HG03521 (cell line): ENCODE measurements around the gene SIVA1.
A peak's percentile ranks its signal among the peaks of the same experiment; 100 is the strongest.

Experiments used
- ATAC-seq: cut with Tn5 transposase; IDR thresholded peaks from one replicate; pipeline ENCODE4 v1.9.1; 2021; ENCODE audit warnings: mild to moderate bottlenecking, moderate library complexity; ENCODE audit not compliant: unreplicated experiment

Gene SIVA1, protein sequence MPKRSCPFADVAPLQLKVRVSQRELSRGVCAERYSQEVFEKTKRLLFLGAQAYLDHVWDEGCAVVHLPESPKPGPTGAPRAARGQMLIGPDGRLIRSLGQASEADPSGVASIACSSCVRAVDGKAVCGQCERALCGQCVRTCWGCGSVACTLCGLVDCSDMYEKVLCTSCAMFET

DNA sequence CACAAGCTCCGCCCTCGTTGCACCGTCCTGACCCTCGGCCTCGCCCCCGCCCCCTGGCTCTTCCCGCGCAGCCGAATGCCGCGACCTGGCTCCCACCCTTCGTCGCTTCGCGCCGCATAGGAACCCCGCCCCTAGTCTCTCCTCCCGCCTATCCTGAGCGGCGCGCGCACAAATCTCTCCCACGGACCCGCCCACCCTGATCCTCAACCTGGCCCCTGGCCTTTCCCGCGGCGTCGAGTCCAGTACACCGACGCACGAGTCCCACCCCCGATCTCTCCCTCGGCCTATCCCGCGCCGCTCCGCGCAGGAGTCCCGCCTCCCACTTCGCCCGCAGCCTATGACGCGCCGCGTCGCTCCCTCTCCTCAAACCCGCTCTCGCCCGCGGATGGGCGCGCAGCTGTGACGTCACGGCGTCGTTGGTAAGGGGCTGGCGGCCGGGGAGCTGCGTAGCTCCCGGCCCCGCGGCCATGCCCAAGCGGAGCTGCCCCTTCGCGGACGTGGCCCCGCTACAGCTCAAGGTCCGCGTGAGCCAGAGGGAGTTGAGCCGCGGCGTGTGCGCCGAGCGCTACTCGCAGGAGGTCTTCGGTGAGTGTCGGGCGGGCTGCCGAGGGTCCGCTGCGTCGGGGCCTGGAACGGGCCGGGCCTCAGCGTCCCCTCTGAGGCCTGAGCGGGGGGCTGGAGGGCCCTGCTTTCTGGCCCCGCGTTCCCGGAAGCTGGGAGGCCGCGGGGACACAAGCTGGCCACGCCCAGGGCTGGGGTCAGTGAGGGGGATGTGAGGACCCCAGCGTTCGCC, at the start of gene SIVA1:
SIVA1 (plus strand) TSS at position 413 of the 793 bp plus-strand sequence; CDS start at position 468, 55 bp downstream.
- ATAC-seq = peak; percentile 84

DNA sequence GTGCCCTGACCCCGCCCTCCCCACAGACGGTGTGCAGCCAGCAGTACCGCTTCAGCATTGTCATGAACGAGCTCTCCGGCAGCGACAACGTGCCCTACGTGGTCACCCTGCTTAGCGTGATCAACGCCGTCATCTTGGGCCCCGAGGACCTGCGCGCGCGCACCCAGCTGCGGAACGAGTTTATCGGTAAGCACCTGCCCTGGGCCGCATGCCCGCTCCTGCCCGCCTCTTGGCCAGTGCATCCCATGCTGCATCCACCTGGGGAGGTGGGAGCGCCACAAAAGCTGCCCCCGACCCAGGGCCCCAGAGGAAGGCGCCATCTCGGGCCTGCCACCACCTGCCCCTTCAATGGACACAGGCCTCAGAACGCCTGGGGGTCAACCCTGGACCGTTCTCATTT, 49.7 kb upstream of the SIVA1 start:
- no peak for ATAC-seq

DNA sequence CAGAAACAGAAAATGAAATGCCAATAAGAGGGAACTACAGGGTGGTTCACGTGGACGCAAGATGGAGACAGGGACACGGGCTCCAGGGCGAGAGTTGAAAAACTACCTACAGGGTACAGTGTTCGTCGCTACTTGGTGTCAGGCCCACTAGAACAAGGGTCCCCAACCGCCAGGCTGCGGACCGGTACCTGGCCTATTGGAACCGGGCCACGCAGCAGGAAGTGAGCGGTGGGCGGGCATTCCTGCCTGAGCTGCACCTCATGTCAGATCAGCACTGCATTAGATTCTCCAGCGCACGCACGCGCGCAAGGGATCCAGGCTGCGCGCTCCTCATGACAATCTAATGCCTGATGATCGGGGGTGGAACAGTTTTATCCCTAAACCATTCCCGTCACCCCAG, 48.7 kb upstream of the SIVA1 start:
- no peak for ATAC-seq

DNA sequence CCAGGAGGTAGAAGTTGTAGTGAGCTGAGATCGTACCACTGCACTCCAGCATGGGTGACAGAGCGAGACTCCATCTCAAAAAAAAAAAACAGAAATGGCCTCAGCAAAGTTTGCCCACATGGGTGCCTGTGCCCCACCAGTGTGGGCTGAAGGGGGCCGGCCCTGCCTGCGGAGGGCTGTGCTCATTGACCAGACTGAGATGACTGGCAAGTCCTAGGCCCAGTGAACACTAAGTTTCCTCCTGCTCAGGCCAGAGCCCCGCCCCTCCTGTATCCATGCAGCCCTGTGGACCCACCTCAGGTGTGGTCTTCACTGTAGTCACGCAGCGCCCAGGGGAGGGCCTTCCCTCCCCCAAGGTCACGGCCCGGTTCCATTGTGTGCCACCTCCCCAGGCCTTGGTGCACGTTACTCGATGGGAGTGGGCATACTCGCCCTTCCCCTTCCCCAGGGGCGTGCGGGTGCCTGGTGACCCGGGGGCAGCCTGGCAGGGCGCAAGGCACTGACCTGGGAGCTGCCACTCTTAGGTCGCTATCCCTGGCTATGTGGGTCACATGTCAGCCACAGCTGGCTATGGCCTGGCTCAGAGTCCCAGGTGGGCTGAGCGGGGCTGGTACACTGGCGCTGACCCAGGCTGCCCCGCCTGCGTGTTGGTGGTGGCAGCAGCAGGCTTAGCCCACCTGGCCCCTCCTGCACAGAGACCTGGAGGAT, 47.5 kb upstream of the SIVA1 start:
- no peak for ATAC-seq

DNA sequence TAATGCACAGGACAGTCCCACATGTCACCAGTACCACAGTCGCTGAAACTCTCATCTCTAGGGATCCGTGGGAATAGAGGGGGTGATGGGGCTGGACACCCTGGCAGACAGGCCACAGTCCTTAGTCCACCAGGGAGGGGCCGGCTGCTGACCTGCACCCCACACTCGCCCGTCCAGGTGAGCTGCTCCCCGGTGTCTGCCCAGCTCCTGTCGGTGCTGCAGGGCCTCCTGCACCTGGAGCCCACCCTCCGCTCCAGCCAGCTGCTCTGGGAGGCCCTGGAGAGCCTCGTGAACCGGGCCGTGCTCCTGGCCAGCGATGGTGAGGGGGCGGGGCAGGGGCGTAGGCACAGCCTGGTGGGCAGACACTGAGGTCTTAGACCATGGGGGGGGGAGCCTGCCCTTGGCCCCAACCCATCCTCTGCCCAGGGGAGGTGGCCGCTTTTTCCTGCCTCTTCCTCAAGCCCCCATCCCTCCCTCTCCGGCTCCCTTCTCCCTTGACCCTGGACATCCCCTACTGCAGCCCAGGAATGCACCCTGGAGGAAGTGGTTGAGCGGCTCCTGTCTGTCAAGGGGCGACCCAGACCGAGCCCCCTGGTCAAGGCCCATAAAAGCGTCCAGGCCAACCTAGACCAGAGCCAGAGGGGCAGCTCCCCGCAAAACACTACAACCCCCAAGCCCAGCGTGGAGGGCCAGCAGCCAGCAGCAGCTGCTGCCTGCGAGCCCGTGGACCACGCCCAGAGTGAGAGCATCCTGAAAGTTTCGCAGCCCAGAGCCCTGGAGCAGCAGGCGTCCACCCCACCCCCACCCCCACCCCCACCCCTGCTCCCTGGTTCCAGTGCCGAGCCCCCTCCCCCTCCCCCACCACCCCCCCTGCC, 46.0 kb upstream of the SIVA1 start:
- ATAC-seq = no peak

DNA sequence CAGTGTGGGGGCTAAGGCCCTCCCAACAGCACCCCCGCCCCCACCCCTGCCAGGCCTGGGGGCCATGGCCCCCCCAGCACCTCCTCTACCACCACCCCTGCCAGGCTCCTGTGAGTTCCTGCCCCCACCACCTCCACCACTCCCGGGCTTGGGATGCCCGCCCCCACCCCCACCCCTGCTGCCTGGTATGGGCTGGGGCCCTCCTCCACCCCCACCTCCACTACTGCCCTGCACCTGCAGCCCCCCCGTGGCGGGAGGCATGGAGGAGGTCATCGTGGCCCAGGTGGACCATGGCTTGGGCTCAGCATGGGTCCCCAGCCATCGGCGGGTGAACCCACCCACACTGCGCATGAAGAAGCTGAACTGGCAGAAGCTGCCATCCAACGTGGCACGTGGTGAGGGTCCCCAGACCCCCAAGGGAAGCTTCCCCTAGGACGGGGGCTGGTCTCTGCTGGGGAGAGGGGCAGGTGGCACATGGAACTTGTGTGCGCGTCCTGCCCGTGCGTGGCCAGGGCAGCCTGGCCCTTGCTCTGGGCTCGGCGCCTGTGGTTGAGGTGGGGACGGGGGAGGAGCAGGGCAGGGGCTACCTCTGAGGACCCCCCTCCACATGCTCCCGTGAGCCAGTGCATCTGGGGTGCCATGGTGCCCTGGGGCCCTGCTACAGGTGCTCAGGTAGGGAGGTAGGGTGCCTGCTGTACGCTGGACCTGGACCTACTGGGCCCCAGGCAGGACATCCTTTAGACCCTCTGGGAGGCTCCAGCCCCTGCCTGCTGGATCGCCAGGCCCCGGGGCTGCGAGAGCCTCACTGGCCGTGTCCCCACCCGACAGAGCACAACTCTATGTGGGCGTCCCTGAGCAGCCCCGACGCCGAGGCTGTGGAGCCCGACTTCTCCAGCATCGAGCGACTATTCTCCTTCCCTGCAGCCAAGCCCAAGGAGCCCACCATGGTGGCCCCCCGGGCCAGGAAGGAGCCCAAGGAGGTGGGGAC, 45.0 kb upstream of the SIVA1 start:
- no peak for ATAC-seq

DNA sequence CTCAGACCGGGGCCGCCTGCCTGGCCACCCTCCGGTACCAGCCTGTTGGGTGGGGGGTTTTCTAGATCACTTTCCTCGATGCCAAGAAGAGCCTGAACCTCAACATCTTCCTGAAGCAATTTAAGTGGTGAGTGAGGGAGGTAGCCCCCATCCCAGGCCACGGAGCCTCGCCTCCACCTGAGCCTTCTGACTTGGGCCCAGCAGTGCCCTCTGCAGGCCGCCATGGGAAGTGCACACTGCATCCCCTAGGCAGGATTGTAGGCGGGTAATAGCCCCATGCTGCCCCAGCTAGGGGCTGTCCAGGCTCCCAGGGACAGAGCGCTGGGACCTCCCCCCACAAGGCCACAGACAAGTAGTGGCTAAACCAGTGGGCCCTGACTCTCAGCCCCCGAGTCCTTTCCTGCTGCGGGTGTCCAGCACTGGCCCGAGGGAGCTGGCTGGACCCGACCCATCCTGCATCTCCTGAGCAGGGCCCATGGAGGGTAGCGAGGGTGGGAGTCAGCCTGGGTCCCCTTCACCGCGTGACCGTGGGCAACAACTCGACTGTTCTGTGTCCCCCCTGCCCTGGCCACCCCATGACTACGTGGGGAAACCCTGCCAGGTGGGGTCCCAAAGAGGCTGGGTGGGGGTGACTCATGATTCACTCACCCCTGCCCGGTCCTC, 44.2 kb upstream of the SIVA1 start:
- ATAC-seq = no peak

DNA sequence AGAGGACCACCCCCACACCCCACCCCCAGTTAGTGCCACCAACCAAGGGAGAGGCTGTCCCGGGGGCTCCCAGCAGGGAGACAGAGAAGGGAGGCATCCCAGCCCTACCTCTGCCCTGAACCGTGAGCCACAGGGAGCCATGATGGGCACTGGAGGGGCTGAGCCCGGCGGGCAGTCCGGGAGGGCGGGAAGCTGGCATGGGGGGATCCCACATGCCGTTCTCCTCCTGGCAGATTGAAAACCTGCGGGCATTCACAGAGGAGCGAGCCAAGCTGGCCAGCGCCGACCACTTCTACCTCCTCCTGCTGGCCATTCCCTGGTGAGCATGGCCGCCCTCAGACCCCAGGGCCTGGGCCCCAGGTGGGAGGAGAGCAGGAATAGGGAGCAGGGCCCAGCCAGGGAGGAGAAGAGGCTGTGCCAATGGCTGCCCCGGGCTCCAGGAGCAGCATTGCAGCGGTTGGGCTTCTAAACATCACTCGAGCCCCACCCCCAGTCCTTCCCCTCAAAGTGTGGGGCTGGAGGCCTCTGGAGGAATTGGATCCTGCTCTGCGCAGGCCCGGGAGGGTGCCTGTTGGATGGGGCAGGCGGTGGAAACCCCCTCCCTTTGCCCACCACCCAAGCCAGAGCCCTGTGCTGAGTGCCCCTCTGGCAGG, 43.4 kb upstream of the SIVA1 start:
- ATAC-seq = no peak

DNA sequence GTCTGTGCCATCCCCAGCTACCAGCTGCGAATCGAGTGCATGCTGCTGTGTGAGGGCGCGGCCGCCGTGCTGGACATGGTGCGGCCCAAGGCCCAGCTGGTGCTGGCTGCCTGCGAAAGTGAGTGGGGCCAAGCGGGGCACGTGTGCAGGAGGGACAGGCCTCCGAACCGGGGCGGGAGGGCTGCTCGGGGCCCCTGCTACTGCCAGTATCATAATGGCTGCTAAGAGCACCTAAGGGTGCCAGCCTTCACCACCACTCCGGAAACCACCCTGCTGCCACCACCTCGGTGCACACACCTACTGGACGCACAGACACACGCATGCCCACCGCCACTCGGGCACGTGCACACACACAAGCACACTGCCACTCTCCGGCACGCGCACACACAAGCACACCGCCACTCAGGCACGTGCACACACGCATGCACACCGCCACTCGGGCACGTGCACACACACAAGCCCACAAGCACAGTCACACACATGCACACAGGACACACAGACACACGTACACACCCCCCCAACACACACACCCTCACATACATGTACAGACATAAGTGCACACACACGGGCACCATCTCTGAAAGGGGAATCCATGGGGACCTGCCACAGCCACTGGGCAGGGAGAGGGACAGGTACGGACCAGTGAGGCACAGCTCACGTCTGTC, 42.7 kb upstream of the SIVA1 start:
- no peak for ATAC-seq

DNA sequence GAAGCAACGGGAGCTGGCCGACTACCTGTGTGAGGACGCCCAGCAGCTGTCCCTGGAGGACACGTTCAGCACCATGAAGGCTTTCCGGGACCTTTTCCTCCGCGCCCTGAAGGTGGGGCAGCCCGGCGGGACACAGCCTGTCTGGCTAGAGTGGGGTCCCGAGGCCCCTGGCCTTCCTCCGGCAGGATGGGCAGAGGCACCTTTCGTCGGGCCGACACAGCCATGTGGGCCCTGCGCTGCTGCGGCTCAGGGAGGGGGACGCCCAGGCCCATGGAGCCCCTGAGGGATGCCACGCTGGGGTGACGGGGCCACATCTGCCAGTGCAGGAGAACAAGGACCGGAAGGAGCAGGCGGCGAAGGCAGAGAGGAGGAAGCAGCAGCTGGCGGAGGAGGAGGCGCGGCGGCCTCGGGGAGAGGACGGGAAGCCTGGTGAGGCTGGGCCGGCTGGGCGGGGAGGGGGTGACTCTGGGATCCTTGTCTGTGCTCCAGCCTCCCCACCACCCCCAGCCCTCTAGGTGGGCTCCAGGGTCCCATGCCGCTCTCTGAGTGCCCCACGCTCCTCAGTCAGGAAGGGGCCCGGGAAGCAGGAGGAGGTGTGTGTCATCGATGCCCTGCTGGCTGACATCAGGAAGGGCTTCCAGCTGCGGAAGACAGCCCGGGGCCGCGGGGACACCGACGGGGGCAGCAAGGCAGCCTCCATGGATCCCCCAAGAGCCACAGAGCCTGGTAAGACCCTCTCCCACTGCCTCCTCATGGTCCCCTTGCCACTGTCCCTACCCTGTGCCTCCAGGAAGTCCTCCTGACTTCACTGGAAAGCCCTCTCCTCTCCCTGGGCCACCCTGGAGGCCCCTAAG, 39.8 kb upstream of the SIVA1 start:
- no peak for ATAC-seq

DNA sequence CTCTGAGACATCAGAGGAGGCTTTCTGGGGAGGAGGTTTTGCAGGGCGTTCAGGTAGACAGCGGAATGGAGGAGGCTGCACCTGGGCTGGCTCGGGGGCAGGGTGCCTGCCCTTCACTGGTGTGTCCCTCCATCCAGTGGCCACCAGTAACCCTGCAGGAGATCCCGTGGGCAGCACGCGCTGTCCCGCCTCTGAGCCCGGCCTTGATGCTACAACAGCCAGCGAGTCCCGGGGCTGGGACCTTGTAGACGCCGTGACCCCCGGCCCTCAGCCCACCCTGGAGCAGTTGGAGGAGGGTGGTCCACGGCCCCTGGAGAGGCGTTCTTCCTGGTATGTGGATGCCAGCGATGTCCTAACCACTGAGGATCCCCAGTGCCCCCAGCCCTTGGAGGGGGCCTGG, 38.9 kb upstream of the SIVA1 start:
- ATAC-seq = no peak

DNA sequence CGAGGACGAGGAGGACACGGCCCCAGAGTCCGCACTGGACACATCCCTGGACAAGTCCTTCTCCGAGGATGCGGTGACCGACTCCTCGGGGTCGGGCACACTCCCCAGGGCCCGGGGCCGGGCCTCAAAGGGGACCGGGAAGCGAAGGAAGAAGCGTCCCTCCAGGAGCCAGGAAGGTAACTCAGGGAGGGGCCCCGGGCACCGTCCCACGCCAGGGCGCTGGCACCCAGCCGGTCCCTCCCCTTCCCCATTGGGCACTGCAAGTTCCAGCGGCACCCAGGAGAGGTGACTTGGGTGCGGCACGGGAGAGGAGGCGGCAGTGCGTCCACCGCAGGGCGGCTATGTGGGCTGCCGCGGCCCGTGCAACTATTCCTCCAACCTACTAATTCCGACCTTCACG, 38.3 kb upstream of the SIVA1 start:
- no peak for ATAC-seq

DNA sequence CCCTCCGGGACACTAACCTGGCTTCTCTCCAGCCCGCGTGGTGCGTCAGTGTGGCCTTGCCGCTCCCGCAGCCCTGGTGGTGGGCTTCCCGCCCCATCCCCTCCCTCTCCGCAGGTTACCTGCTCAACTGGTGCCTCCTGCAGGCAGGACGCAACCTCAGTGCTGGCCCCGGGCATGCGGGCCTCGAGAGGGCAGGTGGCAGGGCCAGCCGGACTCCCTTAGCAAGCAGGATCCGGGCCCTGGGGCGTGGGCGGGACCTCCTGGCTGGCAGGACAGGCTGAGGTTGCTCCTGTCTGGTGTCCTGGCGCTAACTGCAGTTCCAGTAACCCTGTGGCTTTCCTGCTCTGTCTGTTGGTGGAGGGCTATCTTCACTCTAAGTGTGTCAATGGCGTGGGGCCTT, 37.5 kb upstream of the SIVA1 start:
- no peak for ATAC-seq

DNA sequence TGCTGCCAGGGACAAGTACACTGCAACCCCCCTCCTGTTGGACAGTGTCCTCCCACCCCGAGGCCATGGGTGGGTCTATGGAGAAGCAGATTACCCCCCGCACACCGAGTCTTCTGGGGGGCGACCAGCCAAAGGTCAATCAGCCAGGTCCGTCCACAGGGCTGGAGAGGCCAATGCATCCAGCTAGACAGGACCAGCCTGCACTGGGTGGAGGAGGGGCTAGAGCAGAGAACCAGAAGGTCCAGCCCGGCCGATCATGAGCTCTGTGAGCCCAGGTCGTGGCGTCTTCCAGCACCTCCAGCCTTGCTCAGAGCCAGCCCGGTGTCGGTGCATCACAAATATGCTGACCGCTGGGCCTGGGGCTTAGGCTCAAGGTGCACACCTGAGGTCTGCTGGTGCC, 37.1 kb upstream of the SIVA1 start:
- no peak for ATAC-seq

DNA sequence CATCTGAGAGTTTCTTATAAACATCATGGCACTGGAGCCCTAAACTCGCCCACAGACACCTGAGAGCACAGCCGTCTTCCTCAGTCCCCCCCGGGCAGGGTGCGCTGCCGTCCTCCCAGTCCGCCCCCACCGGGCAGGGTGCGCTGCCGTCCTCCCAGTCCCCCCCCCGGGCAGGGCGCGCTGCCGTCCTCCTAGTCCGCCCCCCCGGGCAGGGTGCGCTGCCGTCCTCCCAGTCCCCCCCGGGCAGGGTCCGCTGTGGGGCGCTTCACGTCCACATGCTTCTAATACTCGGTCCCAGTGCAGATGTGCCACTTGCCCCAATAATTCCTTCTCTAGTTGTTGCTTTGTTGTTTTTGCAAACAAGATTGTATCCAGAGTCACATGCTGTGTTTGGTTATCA, 35.8 kb upstream of the SIVA1 start:
- no peak for ATAC-seq

DNA sequence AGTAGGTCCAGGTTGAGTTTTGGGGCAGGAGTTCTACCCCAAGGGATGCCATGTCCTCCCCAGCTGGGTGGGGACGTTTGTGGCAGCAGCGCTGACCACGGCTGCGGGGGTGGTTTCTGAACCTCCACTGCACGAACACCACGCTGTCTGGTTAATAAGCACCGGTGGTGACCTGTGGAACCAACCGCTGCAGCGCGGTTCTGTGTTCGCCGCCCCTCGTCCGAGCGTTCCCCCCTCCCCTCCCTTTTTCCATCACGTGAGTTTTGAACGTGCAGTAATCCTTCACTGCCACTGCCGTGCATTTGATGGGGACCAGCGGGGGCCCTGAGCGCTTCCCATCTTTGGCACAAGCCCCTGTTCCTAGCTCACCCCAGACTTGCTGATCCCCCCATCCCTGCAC, 35.3 kb upstream of the SIVA1 start:
- no peak for ATAC-seq

DNA sequence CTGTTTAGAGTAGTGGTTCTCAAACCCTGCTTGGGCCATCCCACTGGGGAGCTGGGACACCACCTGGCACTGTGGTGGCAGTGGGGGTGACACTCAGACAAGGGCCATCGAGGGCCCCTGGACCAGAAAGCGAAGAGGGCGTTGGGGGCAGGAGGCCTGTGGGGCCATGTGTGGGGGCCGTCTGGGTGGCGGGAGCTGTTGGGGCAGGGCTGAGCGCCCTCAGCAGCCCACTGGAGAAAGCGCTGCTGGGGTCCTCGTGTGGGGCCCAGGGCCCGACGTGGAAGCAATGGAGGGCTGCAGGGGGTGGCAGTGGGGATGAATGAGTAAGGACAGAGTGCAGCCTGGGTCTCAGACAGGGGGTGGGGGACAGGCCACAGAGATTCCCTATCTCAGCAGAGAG, 34.8 kb upstream of the SIVA1 start:
- ATAC-seq = no peak
